GM18517 (cell line): Measurements from ENCODE around the gene NAP1L2.
A peak's percentile ranks its signal among the peaks of the same experiment; 100 is the strongest.
"Not testable (repeated sequence)": the region's sequence is repeated elsewhere in the genome, so short reads cannot be mapped to it uniquely, and the experiment has no call there.

Source experiments
- ATAC-seq: cut with Tn5 transposase; IDR thresholded peaks from one replicate; pipeline ENCODE4 v1.9.1; 2021; ENCODE audit warnings: mild to moderate bottlenecking, moderate library complexity; ENCODE audit not compliant: unreplicated experiment

NAP1L2 gene

GRCh38 chrX:73214426-73215094 lies at the start of gene NAP1L2:
TSS of gene NAP1L2 (minus strand) at chrX:73214851. CDS start at chrX:73214492, 359 bp downstream.
- peak; percentile 77 for ATAC-seq

GRCh38 chrX:73262991-73263390 lies 48.3 kb upstream of the NAP1L2 start:
- ATAC-seq = no peak

GRCh38 chrX:73239242-73239641 lies 24.6 kb upstream of the NAP1L2 start:
- no peak for ATAC-seq

GRCh38 chrX:73217621-73218020 lies 3.0 kb upstream of the NAP1L2 start:
- no peak for ATAC-seq

- no peak for ATAC-seq
Measured at GRCh38 chrX:73215246-73215645, 595 bp upstream of the NAP1L2 start.

GRCh38 chrX:73213734-73214425 lies 771 bp downstream of the NAP1L2 start:
- ATAC-seq = no peak

- no peak for ATAC-seq
Measured at GRCh38 chrX:73206366-73206765, 8.3 kb downstream of the NAP1L2 start.

- no peak for ATAC-seq
Measured at GRCh38 chrX:73182502-73183114, 32.0 kb downstream of the NAP1L2 start.

- not testable (repeated sequence) for ATAC-seq
Measured at GRCh38 chrX:73168945-73169344, 45.7 kb downstream of the NAP1L2 start.
